C4-2B (cell line): ENCODE measurements around the gene HS1BP3.

ENCODE experiments used
- H3K27ac ChIP-seq: fragments of 450-650 bp; 2 replicates; pipeline ENCODE4 v1.5.1; 2017
- ZFX ChIP-seq: fragments of 450-650 bp; IDR thresholded peaks from 2 replicates; pipeline ENCODE4 v1.6.1; 2017
- TF ChIP-seq, protein P1 (sequence below): fragments of 450-650 bp; conservative IDR thresholded peaks from 2 replicates; pipeline ENCODE4 v1.5.1; 2017; ENCODE audit warnings: mild to moderate bottlenecking

Gene HS1BP3

DNA sequence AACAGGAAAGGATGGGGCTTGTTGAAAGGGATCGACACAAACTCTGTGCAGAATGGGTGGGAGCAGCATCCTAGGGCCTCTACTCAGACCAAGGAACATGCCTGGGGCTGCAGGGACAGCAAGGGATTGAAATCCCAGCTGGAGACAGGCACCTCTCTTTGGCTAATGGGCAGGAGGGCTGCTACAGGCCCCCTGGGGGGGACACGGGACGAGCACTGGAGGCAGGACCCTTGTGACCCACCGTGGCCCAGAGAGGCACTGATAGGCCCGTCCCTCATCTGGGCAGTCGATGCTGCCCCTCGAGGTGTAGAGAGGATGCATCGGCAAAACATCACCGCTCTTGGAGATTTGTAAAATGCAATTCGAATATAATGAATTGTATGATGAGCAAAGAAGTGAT, 5.1 kb downstream of the HS1BP3 start:
- no peak overlapping the region for H3K27ac ChIP-seq

GRCh38 chr2:20645301-20645701, 5.6 kb downstream of the HS1BP3 start:
- no peak for TF ChIP-seq ZFX
- TF ChIP-seq, protein P1, sequence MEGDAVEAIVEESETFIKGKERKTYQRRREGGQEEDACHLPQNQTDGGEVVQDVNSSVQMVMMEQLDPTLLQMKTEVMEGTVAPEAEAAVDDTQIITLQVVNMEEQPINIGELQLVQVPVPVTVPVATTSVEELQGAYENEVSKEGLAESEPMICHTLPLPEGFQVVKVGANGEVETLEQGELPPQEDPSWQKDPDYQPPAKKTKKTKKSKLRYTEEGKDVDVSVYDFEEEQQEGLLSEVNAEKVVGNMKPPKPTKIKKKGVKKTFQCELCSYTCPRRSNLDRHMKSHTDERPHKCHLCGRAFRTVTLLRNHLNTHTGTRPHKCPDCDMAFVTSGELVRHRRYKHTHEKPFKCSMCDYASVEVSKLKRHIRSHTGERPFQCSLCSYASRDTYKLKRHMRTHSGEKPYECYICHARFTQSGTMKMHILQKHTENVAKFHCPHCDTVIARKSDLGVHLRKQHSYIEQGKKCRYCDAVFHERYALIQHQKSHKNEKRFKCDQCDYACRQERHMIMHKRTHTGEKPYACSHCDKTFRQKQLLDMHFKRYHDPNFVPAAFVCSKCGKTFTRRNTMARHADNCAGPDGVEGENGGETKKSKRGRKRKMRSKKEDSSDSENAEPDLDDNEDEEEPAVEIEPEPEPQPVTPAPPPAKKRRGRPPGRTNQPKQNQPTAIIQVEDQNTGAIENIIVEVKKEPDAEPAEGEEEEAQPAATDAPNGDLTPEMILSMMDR: no peak
- no peak overlapping the region for H3K27ac ChIP-seq

More for the DNA sequence above, 5.1 kb downstream of the HS1BP3 start:
- no peak for TF ChIP-seq ZFX
- TF ChIP-seq, protein P1: no peak

DNA sequence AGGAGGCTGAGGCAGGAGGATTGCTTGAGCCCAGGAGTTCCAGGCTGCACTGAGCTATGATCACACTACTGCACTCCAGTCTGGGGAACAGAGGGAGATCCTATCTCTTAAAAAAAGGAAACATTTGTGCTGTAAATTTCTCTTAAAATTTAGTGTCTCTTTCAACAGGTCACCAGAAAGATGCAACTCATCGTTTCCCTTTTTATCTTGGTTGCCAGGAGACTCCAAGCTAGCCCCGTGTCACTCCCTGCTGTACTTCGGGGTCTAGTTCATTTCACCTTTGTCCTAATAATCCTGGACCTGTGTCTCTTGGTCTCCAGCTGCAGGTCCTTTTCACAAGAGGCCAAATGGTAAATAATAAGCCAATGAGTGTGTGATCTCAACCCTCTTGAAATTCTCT, 7.1 kb downstream of the HS1BP3 start:
- no peak for TF ChIP-seq ZFX
- TF ChIP-seq, protein P1: no peak
- no peak overlapping the region for H3K27ac ChIP-seq

DNA sequence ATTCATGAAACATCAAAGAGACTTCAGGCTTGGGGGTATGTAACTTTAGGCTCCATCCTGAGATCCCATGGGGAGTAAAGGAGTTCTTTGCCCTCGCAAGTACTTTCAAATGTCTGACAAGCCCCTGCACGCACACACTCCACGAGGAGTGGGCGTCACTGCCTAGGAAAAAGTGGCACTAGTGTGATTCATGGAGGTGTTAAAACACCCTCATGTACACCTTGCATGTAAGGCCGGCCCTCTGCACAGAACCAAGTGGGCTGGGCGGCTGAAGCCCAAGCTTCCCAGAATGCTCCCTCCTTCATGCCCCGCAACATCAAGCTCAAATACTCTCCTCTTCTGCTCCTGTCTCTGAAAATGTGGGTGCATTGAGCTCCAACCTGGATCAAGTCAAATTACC, 7.8 kb downstream of the HS1BP3 start:
- TF ChIP-seq, protein P1: no peak
- TF ChIP-seq ZFX: no peak

DNA sequence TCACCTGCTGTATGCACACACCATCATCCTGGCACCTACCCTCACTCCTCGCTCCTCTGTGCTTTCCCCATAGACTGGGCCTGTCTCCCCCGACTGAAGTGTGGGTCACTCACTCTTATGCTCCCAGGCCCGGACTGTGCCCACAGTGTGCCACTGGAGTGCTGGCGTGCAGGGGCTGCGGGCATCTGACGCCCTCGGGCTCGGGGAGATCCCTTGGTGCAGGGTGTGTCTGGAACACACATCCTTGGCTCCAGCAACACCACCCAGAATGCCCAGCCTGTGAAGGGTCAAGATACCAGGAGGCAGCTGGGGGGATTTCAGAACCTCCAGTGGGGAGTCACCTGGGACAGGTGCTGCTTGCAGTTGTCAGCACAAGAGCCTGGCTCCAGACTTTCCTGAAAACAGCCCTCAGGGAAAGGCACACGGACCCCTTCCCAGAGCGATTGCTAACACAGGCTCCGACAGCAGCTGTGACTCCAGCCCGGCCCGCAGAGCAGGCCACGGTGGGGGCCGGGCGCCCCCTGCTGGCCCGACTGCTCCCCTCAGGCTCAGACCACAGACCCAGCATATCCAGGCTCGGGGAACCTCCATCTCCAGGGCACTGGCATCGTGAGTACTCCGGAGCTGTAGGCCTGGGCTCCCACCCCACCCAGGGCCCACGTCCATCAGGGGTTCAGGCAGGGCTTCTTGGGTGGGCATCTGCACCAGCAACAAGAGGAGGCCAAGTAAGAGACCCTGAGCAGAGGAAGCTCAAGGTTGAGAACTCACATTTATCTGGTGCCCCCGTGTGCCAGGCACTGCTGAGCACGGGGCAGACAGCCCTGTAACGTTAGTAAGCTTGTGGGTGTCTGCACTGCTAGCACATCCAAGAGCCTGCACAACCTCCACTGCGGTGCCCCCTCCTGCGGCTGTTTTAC, 8.6 kb downstream of the HS1BP3 start:
- peak overlapping the region; percentile 11; the same call in 1 of the 2 replicates for H3K27ac ChIP-seq
- TF ChIP-seq, protein P1: peak; percentile 95
- TF ChIP-seq ZFX: no peak

More for the DNA sequence above, 7.8 kb downstream of the HS1BP3 start:
- no peak overlapping the region for H3K27ac ChIP-seq

DNA sequence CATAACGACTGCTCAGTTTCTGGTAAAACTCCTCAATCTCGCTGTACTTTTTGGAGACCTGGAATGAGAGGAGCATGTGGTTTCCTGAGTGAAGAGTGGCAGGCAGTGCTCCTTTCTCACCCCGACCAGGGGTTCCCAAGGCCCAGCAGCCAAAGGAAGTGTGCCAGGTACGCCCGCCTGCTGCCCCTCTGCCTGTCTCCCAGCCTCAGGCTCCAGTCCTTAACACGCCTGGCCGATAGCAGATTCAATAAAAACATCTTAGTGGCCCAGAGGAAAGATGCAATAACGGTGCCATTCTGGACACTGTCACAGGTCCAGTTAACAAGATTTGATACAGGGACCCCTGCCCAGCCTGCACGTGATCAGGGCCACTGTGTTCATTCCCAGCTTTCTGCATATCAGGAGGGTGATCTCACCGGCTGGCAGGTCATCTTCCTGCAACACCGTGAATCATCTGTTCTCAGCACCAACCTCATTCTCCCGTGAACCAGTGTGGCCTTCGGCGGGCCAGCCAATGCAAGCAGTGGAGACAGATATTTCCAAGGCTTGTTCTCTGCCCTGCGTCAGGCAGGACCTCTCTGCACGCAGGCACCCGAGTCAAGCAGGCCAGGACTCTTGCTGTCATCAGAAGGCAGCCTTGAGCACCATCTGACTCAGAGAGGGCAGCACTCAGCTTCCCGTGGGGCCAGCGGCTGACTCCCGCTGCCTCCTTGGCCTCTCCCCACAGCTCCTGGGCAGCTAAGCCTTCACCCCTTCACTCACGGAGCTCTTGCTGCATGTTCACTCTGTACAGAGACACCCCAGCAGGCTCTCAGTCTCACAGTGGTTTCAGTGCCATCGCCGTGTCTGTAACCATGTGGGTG, 9.5 kb downstream of the HS1BP3 start:
- no peak for TF ChIP-seq ZFX
- no peak overlapping the region; the same call in 1 of the 2 replicates for H3K27ac ChIP-seq

DNA sequence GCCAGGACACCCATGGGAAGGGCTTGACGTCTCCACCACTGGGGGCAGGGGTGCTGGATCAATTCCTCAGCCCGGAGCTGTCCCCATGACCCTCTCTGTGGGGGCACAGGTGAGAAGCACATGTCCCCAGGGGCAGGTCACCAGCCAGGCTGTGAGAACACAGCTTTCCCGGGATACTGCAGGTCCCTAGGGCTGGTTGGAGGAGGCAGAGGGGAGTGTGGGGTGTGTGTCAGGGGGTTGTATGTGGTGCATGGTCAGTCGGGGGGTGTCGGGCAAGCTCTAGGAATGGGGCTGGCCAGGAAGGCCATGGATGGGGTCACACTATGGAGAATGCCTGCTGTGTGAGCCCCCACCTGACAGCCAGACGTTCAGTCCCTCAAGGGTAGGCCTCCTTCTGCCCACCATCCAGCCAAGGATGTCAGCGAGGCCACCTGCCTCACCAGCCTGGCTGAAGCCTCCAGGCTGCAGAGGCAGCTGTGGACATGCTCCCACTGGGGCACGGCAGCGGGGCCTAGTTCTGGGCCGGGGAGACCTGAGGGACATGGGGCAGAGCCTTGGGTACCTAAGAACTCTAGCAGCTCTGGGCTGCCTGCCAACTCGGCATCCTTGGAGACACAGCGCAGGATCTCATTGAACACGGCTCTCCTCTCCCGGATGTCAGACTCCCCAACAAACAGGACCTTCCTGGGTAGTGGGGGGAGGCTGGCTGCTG, 10.3 kb downstream of the HS1BP3 start:
- TF ChIP-seq, protein P1: no peak
- no peak for TF ChIP-seq ZFX
- no peak overlapping the region for H3K27ac ChIP-seq
